Breast epithelium (tissue), 4 donors: ENCODE measurements around the gene CDKN1C. TPM values are rescaled to one million over a fixed set of nuclear protein-coding genes. Genes with fewer than 3 reads are reported as not detected.

Source experiments
- DNase-seq, 2 donors: peaks; one replicate each; pipeline ENCODE4 v3.0.0-alpha.2; 2019; ENCODE audit warnings: low spot score in 2 of 2
- H3K27ac ChIP-seq, 2 donors: fragments of 200-600 bp; sonication (generic) in 1 of 2; one replicate each; pipeline ENCODE4 v1.5.1; 2016 to 2019; ENCODE audit warnings: mild to moderate bottlenecking in 1 of 2
- H3K27me3 ChIP-seq, 2 donors: fragments of 200-600 bp; sonication (generic) in 1 of 2; one replicate each; pipeline versions ENCODE4 v1.5.1 to v1.6.0; 2017 to 2019; ENCODE audit warnings: control low read depth in 1 of 2, mild to moderate bottlenecking in 1 of 2
- H3K36me3 ChIP-seq: fragments of 200-600 bp; one replicate; pipeline ENCODE4 v1.5.1; 2019
- H3K4me1 ChIP-seq, 2 donors: fragments of 200-600 bp; sonication (generic); one replicate each; pipeline ENCODE4 v1.5.1; 2016 to 2019; ENCODE audit warnings: control low read depth in 1 of 2
- H3K4me3 ChIP-seq, 3 donors: fragments of 200-600 bp; sonication (generic); 1 replicate in 2 of 3; 2 replicates in 1 of 3; pipeline ENCODE4 v1.5.1; 2016 to 2019; ENCODE audit warnings: mild to moderate bottlenecking in 3 of 3, moderate library complexity in 2 of 3
- H3K9me3 ChIP-seq, 2 donors: fragments of 200-600 bp; sonication (generic) in 1 of 2; one replicate each; pipeline ENCODE4 v1.5.1; 2016 to 2019; ENCODE audit warnings: control low read depth in 1 of 2
- POLR2A ChIP-seq: fragments of 450-650 bp; IDR thresholded peaks from one replicate; pipeline ENCODE4 v1.6.1; 2016; ENCODE audit warnings: antibody characterized with exemption, mild to moderate bottlenecking, moderate library complexity
- POLR2AphosphoS5 ChIP-seq, 3 donors: sonication (generic); formaldehyde crosslinking; IDR thresholded peaks; one replicate each; pipeline ENCODE4 v1.6.1; 2017; ENCODE audit warnings: antibody characterized with exemption in 3 of 3
- intact Hi-C: fragments of 100-400 bp; cut with DNase I; formaldehyde crosslinking; loops from one replicate; pipeline ENCODE4 v1.15.1; 2023; ENCODE audit warnings: low total_unique reads
- total RNA-seq, 3 donors: library from RNA; depleted of rRNA; stranded (reverse); fragments of >200 nt; gene quantifications; one replicate each; pipeline ENCODE4 v1.1.0, GENCODE V29; 2016
- TF ChIP-seq, protein P1 (sequence below), 3 donors: fragments of 450-650 bp; IDR thresholded peaks; one replicate each; pipeline ENCODE4 v1.5.1; 2016 to 2017; ENCODE audit warnings: antibody characterized with exemption in 3 of 3, mild to moderate bottlenecking in 3 of 3, moderate library complexity in 3 of 3

The CDKN1C gene
- total RNA-seq, 3 donors from 2014 or later: 48.2 to 136 (median 88.8) TPM

DNA sequence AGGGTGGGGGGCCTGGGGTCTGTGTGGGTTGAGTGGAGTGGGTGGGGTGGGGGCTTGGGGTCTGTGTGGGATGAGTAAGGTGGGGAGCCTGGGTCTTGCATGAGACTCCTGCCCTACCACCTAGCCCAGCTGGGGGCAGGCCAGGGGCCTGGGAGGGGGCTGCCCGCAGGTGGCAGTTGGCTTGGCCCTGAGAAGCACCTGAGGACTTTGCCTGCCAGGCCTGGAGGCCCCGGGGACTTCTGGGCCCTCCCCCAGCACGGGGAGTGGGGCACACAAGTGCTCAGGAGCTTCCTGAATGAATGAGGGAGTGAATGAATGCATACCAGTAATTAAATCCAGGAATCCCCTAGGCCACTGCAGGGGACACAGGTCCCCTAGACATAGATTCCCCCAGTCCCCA, 37.1 kb upstream of the CDKN1C start:
- TF ChIP-seq, protein P1, sequence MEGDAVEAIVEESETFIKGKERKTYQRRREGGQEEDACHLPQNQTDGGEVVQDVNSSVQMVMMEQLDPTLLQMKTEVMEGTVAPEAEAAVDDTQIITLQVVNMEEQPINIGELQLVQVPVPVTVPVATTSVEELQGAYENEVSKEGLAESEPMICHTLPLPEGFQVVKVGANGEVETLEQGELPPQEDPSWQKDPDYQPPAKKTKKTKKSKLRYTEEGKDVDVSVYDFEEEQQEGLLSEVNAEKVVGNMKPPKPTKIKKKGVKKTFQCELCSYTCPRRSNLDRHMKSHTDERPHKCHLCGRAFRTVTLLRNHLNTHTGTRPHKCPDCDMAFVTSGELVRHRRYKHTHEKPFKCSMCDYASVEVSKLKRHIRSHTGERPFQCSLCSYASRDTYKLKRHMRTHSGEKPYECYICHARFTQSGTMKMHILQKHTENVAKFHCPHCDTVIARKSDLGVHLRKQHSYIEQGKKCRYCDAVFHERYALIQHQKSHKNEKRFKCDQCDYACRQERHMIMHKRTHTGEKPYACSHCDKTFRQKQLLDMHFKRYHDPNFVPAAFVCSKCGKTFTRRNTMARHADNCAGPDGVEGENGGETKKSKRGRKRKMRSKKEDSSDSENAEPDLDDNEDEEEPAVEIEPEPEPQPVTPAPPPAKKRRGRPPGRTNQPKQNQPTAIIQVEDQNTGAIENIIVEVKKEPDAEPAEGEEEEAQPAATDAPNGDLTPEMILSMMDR (IDR thresholded peaks at IDR 0.05): no peak
- no peak for TF ChIP-seq POLR2AphosphoS5 (IDR thresholded peaks at IDR 0.05)
- no peak for TF ChIP-seq POLR2A
- Histone ChIP-seq H3K4me3 (no peak overlapping the region), H3K27me3 (no peaks in the 10 kb centered on the region), H3K36me3 (no peaks in the 10 kb centered on the region), H3K4me1 (peaks cover 5 to 6% of the 10 kb centered on the region in 2 donors), H3K27ac (no peak overlapping the region), H3K9me3 (no peaks in the 10 kb centered on the region)
- intact Hi-C loops: no loop called here
- DNase-seq: no peak

DNA sequence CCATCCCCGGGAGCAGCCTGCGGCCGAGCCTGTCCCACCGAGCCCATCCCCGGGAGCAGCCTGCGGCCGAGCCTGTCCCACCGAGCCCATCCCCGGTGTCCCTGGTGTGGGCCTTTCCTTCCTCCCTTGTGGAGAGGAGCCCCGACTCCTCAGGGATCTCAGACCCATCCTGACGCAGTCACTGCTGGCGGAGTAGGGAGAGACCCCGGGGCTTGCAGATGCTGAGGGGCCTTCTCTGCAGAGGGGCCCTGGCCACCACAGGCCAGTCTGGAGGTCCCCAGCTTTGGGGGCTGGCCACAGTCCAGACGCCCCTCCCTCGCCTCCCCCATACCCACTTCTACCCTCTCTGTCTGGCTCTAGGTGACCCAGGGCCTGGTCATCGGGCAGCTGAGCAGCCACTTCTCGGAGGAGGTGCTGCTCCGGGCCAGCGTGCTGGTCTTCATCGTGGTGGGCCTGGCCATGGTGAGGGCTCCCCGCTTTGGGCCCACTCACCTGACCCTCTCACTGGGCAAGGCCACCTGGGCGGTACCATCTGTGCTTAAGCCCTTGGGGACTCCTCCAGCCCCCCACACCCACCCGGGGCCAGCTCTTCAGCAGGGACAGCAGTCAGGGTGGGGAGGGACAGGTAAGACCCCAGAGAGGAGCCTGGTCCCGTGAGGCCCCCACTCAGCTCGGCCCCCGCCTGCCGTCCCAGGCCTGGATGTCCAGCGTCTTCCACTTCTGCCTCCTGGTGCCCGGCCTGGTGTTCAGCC, 36.3 kb upstream of the CDKN1C start:
- intact Hi-C loops: no loop called here
- Histone ChIP-seq H3K4me1 (peaks cover 5 to 6% of the 10 kb centered on the region in 2 donors), H3K27ac (no peak overlapping the region), H3K4me3 (no peak overlapping the region), H3K9me3 (no peaks in the 10 kb centered on the region), H3K27me3 (no peaks in the 10 kb centered on the region), H3K36me3 (no peaks in the 10 kb centered on the region)
- TF ChIP-seq, protein P1 (IDR thresholded peaks at IDR 0.05): no peak
- TF ChIP-seq POLR2AphosphoS5 (IDR thresholded peaks at IDR 0.05) (no peak), POLR2A (no peak)
- DNase-seq: no peak

DNA sequence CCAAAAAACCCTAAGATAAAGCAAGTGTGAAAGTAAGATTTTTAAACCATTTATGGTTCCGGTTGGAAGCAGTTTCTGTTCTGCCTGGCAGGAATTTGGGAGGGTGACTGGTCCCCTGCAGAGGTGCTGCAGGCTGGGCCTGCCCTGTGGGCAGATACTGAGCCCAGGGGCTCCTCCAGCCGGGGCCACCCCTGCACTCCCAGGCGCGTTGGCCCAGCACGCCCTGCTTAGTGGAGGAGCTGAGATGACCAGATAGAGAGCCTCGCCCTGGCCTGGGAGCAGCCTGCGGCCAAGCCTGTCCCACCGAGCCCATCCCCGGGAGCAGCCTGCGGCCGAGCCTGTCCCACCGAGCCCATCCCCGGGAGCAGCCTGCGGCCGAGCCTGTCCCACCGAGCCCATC, 35.7 kb upstream of the CDKN1C start:
- Histone ChIP-seq H3K27ac (no peak overlapping the region), H3K36me3 (no peaks in the 10 kb centered on the region), H3K27me3 (no peaks in the 10 kb centered on the region), H3K4me3 (no peak overlapping the region), H3K4me1 (peaks cover 5 to 6% of the 10 kb centered on the region in 2 donors), H3K9me3 (no peaks in the 10 kb centered on the region)
- TF ChIP-seq POLR2AphosphoS5 (IDR thresholded peaks at IDR 0.05) (no peak), POLR2A (no peak)
- TF ChIP-seq, protein P1 (IDR thresholded peaks at IDR 0.05): no peak
- intact Hi-C loops: no loop called here
- DNase-seq: no peak

DNA sequence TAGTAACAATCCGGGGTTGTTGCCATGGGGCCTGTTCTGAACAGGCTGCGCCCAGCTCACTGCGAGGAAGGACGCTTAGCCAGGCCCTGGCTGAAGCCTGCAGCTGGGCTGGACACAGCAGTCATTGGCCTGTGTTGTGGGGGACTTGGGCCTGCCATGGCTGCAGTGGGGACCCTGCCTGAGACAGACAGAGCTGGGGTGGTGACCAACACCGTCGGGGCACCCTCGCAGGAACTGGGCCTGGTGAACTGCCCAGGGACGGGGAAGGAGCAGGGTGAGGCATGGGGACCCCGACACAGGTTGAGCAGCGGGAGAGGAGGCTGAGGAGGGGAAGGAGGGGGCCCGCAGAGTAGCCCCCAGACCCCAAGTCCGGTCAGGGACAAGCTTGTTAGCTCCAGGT, 34.8 kb upstream of the CDKN1C start:
- no peak overlapping the region for H3K27ac ChIP-seq
- H3K9me3 ChIP-seq: no peaks in the 10 kb centered on the region
- DNase-seq: no peak
- peaks cover 5 to 6% of the 10 kb centered on the region in 2 donors for H3K4me1 ChIP-seq
- no peaks in the 10 kb centered on the region for H3K27me3 ChIP-seq
- TF ChIP-seq POLR2A (no peak), POLR2AphosphoS5 (IDR thresholded peaks at IDR 0.05) (no peak)
- TF ChIP-seq, protein P1 (IDR thresholded peaks at IDR 0.05): no peak
- H3K4me3 ChIP-seq: no peak overlapping the region
- intact Hi-C loops: no loop called here
- H3K36me3 ChIP-seq: no peaks in the 10 kb centered on the region

DNA sequence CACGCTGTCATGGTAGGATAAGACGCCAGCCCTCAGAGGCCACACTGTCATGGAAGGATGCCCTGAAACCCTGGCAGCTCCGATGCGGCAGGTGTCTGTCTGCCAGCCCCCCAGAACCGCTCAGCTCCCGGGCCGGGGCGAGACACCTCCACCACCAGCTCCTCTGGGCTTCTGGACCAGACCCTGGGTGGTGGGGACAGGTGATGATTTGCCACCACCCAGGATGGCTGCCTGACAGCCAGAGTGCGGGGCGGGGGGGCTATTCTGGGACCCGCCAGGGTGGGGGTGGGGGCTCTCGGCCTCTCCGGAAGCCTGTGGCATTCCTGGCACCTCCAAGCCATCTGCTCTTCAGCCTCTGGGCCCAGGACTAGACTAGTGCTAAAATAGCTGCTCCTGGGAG, 34.3 kb upstream of the CDKN1C start:
- intact Hi-C loops: no loop called here
- Histone ChIP-seq H3K9me3 (no peaks in the 10 kb centered on the region), H3K4me3 (no peak overlapping the region), H3K27ac (no peak overlapping the region), H3K36me3 (no peaks in the 10 kb centered on the region), H3K4me1 (peaks cover 6 to 7% of the 10 kb centered on the region in 2 donors), H3K27me3 (no peaks in the 10 kb centered on the region)
- DNase-seq: no peak
- TF ChIP-seq, protein P1 (IDR thresholded peaks at IDR 0.05): no peak
- TF ChIP-seq POLR2A: no peak
- TF ChIP-seq POLR2AphosphoS5 (IDR thresholded peaks at IDR 0.05): no peak
